ENCODE results near the gene M1AP.

- no peak for TF ChIP-seq CTCF (IDR thresholded peaks at IDR 0.05; ENCODE audit: borderline replicate concordance, extremely low read depth, low read length, poor library complexity, severe bottlenecking)
- TF ChIP-seq EZH2 (IDR thresholded peaks at IDR 0.05; ENCODE audit: borderline replicate concordance, low read depth, low read length, severe bottlenecking), result no peak
These were observed 41.5 kb upstream of the M1AP start for GRCh38 chr2:74689671-74690070.

Measured in DND-41 (cell line).